Loucy (cell line): Measurements from ENCODE around the gene FEZF2.

Source experiments
- EZH2phosphoT487 ChIP-seq: fragments of 200-600 bp; IDR thresholded peaks from 2 replicates; pipeline ENCODE4 v1.6.1; 2018; ENCODE audit warnings: antibody characterized with exemption, mild to moderate bottlenecking, moderate library complexity, borderline replicate concordance
- TF ChIP-seq, protein P1 (sequence below): fragments of 200-600 bp; sonication (generic); conservative IDR thresholded peaks from 2 replicates; pipeline ENCODE4 v1.5.1; 2014; ENCODE audit warnings: mild to moderate bottlenecking, antibody characterized with exemption, low read length

DNA sequence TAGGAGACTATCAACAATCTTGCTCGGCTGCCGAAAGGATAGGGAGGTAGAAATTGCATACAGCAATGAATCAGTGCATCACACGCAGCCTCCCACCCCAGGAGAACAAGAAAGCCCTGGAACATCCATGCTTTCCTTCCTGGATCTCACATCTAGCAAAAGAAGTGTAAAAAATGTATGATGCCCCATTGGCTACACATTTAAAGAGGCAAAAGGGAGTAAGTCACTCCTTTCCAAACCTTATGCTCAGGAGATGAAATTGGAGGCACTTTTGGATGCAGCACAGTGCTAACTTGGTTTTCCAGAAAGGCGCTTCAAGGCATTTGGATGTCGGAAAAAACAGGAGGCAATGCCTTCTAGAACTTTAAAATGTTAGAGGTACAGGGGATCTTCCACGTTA, 32.2 kb upstream of the FEZF2 start:
- TF ChIP-seq, protein P1, sequence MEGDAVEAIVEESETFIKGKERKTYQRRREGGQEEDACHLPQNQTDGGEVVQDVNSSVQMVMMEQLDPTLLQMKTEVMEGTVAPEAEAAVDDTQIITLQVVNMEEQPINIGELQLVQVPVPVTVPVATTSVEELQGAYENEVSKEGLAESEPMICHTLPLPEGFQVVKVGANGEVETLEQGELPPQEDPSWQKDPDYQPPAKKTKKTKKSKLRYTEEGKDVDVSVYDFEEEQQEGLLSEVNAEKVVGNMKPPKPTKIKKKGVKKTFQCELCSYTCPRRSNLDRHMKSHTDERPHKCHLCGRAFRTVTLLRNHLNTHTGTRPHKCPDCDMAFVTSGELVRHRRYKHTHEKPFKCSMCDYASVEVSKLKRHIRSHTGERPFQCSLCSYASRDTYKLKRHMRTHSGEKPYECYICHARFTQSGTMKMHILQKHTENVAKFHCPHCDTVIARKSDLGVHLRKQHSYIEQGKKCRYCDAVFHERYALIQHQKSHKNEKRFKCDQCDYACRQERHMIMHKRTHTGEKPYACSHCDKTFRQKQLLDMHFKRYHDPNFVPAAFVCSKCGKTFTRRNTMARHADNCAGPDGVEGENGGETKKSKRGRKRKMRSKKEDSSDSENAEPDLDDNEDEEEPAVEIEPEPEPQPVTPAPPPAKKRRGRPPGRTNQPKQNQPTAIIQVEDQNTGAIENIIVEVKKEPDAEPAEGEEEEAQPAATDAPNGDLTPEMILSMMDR = no peak
- TF ChIP-seq EZH2phosphoT487 = no peak
